Measurements from ENCODE around the gene RAB40B.
A peak's percentile ranks its signal among the peaks of the same experiment; 100 is the strongest.

Gene RAB40B

DNA sequence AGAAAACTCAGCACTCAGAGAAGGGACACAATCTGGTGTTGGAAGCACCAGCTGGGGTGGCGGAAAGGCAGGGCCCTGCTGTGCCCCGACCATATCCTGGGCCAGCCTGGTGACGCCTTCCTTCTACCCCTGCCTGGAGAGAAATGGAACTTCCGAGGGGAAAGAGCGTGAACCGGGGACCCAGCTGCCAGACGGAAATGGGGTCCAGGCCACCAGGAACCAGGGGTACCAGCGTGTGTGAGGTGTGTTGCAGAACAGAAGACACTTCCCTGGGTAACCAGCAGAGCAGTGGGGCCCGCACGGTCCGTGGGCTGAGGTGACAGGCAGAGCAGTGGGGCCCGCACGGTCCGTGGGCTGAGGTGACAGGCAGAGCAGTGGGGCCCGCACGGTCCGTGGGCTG lies 6.8 kb downstream of the RAB40B start:
- DNase-seq, result no peak

DNA sequence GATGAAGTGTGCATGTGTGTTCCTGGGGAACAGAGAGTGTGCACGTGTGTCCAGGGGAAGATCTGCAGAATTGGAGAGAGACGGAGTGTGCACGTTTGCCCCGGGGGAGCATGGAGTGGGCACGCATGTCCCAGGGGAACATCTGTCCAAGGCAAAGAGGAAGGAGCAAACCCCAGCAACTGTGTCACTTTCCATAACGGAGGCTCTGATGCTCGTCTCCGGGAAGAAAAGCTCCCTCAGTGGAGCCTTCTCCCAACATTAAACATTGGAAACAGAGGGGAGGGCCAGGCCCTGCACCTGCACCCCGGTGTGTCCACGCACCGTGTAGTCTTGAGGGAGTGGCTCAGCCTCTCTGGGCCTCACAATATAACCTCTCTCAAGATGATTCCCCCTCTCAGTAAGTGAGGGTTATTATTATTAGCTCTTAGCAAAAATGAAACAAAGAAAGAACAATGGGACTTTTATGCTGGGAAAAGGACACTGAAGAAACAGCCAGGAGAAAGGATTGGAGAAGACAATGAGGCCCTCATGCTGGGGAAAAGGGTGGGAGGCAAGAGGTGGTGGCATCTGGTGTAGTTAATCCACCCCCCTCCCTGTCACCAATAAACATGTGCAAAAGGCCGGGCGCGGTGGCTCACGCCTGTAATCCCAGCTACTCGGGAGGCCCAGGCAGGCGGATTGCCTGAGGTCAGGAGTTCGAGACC lies 7.6 kb downstream of the RAB40B start:
- DNase-seq, result no peak

DNA sequence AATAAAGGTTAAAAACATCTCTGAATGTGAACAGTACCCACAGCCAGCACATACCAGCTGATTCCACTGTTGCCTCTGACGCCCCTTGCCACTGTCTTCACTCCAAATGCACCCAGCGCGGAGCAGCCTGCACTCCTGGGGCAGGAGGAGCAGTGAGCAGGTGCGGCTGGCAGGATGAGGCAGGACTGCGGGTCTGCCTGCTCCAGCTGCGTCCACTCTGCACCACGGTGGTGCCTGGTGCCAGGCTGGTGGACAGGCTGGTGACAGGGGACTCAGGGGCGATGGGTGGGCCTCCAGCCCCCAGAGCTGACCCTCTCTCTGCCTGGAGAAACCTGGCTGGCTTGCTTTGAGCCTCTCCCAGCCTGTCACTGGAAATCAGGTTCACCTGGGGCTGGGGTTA lies 9.4 kb downstream of the RAB40B start:
- DNase-seq, result no peak

DNA sequence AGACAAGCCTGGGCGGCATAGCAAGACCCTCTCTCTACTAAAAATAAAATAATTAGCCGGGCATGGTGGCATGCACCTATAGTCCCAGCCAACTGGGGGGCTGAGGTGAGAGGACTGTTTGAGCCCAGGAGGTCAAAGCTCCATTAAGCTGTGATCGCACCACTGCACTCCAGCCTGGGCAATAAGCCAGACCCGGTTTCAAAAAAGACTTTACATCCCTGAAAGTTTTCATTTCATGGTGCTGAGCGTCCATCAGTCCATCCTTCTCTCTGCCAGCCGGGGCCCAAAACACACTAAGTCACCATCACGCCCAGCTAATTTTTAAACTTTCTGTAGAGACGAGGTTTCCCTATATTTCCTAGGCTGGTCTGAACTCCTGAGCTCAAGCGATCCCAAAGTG lies 10.6 kb downstream of the RAB40B start:
- DNase-seq, result no peak

DNA sequence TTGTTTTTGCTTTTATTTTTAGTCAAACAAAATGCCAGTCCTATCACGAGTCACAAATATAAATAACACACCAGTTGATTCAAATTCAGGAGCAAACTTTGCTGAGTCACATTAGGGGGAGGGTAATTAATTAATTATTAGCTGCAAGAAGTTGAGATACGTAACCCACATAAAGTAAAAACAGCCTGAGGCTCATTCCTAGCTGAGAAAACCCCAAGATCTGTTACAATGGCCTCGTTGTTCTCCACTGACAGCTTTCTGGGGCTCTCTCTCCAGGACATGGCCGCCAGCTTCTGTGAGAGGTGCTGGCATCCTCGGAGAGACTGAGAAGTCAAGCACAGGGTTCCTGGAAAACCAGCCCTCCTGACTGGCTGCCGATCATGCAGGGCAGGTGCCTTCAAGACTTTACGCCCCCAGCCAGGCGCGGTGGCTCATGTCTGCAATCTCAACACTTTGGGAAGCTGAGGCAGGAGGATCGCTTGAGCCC lies 11.1 kb downstream of the RAB40B start:
- no peak for DNase-seq

DNA sequence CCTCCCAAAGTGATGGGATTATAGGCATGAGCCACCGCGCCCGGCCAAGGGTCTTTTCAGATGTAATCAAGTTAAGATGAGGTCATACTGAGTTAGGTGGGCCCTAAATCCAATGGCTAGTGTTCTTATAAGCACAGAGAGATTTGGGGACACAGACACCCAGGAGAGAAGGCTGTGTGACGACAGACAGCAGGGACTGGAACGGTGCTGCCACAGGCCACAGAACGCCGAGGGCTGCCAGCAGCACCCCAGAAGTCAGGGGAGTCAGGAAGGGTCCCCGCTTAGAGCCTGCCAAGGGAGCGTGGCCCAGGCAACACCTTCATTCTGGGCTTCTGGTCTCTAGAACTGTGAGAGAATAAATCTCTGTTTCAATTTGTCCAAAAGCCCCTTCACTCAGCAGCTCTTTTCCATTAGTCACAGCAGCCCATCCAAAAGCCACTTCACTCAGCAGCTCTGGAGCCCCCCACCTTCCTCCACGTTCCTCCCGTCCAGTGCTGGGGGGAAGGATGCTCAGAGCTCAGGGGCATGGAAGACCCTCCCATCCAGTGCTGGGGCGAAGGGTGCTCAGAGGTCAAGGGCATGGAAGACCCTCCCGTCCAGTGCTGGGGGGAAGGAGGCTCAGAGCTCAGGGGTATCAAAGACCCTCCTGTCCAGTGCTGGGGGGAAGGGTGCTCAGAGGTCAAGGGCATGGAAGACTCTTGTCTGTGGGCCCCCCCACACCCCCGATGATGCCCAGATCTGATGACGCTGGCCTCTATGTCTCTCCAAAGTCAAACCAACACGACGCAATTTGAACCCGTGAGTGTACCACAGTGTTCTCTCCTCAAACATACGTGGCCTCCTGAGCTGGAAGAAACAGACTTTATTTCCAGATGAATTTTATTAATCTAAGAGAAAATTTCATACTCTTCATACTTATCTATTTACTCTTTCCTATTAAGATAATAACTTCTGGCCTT lies 11.9 kb downstream of the RAB40B start:
- DNase-seq, result no peak

DNA sequence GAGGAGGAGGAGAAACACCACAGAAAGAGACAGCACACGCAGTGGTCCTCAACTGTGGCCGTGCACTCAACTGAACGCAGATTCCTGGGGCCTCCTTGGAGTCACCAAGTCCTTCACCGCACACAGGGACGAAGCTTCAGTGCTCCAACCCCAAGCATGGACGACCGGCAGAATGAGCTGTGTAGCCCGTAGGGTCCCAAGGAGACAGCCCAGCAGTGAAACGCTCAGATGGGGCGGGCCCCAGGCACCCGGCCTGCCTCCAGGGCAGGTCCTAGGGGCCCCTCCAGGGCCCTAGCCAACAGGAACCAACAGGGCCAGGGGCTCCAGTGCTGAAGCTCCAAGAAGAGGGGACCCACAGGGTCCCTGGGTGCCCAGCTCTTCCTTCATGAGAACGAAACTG lies 13.2 kb downstream of the RAB40B start:
- DNase-seq, result no peak

DNA sequence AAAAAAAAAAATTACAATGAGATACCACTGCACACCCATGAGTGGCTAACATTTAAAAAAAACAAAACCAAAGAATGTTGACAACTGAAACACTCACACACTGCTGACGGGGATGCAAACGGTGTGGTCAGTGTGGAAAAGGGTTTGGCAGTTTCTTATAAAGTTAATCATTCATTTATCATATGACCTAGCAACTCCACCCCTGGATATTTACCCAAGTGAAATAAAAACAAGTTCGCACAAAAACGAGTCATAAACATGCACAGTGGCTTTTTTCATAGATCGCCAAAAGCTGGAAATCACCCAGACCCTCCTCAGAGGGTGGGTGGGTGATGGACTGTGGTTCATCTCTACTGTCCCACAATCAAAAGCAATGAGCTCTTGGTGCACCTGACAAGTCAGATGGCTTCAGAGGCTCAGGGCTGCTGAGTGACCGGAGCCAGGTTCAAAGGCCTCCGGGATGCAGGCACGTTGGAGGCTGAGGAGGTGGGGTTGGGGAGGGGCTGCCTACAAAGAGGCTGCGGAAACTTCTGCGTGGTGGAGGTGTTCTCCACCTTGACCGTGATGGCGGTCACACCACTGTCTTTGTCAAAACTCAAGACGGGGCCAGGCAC lies 14.2 kb downstream of the RAB40B start:
- DNase-seq, result no peak

DNA sequence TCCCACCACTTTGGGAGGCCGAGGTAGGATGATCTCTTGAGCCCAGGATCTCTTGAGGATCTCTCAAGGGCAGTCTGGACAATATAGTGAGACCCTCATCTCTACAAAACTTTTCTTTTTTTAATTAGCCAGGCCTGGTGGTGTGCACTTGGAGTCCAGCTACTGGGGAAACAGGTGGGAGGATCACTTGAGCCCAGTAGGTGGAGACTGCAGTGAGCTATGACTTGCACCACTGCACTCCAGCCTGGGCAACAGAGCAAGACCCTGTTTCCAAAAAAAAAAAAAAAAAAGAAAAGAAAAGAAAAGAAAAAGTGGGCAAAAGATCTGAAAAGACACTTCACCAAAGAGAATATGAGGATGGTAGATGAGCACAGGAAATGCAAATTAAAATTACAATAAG lies 15.0 kb downstream of the RAB40B start:
- no peak for DNase-seq

DNA sequence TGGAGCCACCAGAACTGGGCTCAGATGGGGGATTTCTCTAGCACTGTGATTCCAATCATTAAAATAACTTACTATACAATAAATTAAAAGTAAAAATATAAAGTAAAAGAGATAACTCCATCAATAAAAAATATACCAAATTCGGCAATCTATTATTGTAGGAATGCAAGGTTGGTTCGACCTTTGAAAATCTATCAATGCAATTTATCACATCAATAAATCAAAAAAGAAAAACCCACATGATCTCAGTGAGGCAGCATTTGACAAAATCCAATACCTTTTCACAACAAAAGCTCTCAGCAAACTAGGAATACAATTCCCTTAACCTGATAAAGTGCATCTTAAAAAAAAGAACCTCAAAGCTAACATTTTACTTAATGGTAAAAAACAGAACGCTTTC lies 17.0 kb downstream of the RAB40B start:
- DNase-seq, result no peak

DNA sequence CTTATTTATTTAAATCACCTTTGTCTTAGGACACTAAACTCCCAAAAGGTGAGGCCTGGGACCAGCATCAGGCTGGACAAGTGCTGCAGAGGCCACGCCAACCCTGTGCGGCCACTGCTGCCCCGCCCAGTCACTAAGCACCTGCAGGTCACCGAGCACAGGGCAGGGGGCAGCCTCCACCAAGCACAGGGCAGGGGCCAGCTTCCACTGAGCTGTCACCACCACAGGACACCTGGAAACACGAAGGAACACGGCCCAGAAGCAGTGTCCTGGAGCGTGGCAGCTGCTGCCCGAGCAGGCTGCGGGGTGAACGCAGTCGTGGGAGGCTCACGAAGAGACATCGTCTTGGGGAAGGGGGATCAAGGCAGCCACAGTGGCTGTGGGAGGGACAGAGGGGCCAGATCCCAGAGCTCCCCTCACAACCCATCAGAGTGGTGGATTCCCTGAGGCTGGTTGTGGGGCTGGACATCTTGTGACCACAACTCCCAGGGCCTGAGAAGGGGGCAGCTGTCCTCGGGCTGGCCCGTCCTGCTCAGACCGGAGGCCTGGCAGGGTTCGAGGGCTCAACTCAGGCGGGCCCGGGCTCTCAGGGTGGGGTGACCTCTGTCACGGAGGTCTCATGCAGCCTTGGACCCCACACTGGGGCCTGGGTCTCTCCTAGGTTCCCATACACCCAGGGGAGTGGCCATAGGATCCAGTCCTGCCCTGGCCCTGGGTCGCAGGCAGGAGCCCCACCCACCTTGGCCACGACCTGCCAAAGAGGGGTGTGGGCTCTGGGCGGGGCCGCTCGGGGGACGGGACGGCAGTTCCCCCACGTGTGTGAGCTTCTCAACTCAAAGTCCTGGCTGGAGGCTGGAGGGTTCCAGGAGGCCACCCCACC lies 18.7 kb downstream of the RAB40B start:
- DNase-seq, result no peak

DNA sequence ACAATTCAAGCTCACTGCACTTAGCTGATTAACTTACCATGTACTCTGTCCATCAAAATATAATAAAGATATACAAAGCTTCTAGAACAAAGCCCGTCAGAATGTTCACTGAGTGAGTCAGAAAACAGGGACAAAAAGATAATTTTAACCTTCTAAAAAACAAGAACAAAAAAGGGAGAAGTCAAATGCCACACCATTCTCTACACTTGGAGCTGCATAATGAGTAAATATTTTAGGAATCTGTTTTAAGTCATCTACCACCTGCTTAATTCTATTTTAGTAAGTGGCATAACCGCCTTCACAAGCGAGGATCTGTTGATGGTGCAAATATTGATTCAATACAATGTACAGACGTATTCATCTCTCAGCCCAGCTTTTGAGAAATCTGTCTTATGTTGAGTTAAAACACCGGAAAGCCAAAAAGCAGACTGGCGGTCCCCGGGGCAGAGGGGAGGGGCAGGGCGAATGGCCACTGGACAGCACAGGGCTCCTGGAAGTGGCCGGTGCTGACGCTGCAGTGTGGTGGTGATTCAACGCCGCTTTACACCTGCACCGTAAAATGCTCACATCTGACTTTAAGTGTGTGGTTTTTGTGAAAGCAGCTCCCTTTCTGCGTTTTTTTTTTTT lies 20.1 kb downstream of the RAB40B start:
- DNase-seq, result no peak

DNA sequence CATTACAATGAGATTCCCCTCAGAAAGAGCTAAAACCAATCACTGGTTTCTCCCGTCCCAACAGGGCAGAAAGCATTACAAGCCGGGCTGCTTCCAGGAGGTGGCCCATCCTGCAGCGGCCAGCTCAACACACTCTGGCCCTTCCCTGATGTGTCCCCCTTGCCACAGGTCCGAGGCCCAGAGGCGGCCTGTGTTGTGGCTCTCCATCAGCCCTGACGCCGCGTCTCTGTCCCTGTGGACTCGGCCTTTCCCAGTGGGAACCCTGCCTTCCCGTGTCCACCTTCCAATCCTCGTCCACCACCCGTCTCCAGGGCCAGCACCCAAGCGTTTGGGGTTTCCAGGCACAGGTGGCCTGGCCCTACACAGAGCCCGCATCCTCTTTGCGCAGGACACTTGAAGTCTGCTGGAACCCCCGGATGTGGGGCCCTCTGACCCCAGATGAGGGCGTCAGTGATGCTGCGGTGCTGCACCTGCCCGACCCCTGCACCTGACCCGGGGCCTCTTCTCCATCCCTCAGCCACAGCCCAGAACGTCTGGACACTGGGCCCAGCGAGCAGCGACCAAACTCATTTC lies 21.1 kb downstream of the RAB40B start:
- DNase-seq, result no peak

DNA sequence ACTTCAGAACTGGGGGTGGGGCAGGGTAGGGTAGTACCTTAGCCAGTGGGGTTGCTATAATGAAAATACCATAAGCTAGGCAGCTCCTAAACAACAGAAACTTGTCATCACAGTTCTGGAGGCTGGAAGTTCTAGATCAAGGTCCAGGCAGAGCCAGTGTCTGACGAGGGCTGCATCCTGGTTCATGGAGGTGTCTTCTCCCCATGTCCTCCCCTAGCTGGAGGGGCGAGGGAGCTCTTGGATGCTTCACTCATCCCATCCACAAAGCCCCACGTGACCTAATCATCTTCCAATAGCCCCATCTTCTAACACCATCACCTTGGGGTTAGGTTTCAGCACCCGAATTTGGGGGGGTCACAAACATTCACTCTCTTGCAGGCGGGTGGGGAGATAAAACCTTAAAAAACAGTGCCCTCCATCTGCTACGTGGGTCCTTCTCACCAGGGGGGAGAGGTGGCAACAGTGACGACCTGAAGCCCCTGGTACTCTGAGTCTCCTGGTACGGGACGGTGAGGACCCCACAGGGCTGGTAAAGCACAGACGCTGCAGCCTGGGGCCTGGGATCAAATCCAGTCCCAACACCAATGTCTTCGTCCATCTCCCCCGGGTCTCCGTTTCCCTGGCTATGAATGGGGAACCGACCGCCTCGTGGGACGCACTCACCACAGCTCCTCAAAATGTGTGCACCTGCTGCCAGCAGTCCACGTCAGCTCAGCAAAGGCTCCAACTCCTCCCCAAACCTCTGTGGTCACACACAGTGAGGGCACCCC lies 22.8 kb downstream of the RAB40B start:
- DNase-seq, result no peak

DNA sequence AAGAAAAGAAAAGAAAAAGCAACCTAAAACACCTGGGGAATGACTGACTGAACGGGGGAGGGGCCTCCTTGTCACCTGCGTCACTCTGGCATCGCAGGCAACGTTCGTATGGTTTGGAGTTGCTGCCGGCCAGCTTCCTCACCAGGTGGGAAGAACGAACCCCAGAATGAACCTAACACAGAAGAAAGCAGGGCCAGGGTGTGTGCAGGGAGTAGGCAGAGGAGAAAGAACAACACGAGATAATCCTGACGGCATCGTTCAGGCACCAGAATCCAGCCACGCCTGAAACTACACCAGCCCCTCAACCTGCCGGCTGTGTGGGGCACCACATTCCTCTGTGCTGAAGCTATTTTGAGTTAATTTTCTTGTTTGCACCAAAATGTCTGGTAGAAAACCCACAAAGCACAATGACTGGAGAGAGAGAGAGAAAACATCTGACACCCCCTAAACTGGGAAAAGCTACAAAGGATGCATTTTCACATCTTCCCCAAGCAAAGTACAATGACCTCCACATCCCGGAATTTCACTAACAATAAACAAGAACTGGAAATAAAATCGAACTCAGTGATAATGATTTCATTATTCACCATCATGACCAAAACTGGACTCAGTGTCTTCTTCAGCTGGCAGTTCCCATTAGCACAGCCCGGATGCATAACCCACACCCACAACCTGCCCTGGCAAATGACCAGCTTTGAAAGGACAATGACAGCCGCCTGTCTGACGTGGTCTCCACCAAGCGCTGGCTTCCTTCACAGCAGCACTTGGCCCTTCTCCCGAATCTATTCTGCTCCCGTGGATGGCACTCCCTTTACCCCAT lies 23.6 kb downstream of the RAB40B start:
- no peak for DNase-seq

DNA sequence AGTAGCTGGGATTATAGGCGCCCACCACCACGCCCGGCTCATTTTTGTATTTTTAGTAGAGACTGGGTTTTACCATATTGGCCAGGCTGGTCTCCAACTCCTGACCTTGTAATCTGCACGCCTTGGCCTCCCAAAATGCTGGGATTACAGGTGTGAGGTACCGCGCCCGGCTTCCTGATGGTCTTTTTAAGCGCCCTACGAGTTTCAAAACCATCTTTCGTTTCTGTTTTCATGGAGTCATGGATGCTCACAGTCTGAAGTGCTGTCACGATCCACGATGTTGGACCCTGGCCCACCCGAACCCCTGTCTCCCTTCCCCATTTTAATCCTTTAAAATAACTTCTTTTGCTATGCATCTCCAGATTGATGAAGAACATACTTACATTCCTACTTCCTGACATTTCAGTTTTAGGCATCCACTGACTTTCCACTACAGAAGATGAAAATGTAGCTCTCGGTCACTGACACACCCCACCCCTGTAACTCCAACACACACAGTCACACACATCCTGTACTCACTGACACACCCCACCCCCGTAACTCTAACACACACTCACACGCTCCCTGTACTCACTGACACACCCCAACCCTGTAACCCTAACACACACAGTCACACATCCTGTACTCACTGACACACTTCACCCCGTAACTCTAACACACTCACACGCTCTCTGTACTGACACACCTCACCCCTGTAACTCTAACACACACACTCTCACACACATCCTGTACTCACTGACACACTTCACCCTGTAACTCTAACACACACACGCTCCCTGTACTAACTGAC lies 27.6 kb downstream of the RAB40B start:
- DNase-seq, result no peak

DNA sequence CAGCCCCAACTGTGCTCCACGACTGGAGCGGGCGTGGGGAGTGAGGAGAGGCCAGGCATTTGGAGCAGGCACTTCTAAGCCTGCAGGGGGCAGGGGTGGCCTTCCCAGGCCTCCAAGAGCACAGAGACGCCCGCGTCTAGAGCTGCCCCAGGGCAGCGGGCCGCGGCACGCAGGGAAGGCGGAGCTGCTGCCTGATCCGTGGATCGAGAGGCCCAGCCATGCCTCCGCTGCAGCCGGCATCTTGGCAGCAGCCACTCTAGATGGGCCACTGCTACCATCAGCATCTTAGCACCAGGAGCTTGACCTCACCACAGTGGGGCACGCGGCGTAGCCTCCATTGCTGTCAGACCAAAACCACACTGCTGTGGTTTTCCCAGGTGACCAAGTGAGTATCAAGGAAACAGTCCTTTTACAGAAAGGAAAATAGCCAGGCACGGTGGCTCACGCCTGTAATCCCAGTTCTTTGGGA lies 29.8 kb downstream of the RAB40B start:
- DNase-seq, result peak; percentile 48

DNA sequence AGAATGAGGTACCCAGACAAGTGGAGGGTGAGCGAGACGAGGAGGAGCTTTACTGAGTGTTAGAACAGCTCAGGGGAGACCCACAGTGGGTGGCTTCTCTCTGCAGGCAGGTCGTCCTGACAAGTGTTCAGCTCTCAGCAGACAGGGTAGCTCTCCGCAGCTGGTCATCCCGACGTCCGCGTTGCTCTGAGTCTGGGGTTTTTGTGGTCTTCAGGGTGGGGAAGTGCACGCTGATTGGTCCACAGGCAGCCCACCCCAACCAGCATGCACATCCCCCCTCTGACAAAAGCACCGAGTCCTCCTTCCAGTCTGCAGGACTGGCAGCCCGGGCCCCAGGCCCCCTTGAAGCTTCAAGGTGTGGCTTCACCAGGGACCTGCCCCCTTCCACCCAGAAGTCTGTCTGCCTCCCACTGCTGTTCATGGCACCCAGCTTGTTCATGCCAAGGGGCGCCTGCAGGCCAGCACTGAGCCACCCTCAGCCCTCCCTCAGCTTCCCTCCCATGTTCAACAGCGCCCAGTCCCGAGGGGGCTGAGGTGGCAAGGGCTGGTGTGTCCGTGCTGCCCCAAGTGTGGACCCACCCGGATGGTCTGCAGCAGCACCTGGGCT lies 30.4 kb downstream of the RAB40B start:
- DNase-seq, result no peak

DNA sequence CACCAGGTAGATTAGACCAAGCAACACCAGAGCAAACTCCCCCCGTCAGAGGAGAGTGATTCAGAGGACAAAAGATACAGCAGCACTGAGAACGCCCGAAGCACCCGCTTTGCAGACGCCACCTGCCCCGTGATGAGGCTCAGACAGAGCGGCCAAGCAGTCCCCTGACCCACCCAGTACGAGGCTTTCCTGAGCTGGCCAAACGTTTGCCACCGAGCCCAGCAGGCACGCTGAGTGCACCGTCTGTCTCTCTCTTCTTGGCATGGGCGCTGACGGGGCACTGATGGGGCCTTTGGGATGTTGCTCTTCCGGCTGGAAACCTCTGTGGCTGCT lies 30.9 kb downstream of the RAB40B start:
- no peak for DNase-seq

All from NCI-H526 treated with DMSO at 0.1 percent for 48 hours (cell line).